GM19372 (cell line): Measurements from ENCODE around the gene TIMM9.
"Not testable (repeated sequence)": the region's sequence is repeated elsewhere in the genome, so short reads cannot be mapped to it uniquely, and the experiment has no call there.

Experiments
- ATAC-seq: cut with Tn5 transposase; IDR thresholded peaks from one replicate; pipeline ENCODE4 v1.9.1; 2021; ENCODE audit warnings: mild to moderate bottlenecking, low read depth, moderate library complexity; ENCODE audit not compliant: unreplicated experiment

Gene TIMM9

DNA sequence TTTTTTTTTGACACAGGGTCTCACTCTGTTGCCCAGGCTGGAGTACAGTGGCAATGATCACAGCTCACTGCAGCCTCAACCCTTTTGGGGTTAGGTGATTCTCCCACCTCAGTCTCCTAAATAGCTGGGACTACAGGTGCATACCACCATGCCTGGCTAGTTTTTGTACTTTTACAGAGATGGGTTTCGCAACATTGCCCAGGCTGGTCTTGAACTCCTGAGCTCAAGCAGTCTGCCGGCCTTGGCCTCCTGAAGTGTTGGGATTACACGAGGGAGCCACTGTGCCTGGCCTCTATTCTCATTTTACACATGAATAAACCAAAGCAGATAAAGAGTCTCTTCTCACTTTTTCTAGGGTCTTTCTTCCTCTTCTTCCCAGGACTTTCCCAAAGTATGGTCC is 28.4 kb downstream of the TIMM9 start:
- ATAC-seq = no peak

DNA sequence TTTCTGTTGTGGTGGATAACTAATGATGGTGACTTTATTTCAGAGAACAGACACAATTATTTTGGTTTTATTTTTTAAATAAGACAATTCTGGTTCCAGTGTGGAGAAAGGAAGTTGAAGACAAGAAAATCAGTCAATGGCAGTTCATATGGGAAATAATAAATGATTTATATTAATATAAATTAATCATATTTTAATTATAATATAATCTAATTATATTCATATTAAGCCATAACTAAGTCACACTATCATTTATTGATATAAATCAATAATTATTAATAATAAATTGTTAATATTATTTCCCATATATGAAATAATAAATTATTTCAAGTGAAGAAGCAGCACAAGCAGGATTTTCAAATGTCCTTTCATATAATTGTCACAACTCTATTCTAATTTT is 28.8 kb downstream of the TIMM9 start:
- ATAC-seq = no peak

DNA sequence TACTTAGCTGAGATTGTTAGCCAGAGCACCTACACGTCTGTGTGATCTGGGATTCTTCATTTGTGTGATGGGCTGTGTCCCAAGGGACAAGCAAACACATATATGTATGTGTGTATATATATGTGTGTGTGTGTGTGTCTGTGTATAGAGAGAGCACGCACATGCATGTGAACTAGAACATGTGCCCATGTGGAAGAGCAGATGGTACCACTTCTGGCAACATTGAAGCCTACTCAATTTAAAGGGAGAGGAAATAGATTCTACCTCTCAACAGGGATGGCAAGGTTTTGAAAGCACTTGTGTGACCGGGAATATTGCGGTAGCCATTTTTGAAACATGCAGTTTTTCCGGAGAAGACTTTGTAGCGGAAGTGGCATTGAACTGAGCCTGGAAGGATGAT is 30.2 kb downstream of the TIMM9 start:
- no peak for ATAC-seq

DNA sequence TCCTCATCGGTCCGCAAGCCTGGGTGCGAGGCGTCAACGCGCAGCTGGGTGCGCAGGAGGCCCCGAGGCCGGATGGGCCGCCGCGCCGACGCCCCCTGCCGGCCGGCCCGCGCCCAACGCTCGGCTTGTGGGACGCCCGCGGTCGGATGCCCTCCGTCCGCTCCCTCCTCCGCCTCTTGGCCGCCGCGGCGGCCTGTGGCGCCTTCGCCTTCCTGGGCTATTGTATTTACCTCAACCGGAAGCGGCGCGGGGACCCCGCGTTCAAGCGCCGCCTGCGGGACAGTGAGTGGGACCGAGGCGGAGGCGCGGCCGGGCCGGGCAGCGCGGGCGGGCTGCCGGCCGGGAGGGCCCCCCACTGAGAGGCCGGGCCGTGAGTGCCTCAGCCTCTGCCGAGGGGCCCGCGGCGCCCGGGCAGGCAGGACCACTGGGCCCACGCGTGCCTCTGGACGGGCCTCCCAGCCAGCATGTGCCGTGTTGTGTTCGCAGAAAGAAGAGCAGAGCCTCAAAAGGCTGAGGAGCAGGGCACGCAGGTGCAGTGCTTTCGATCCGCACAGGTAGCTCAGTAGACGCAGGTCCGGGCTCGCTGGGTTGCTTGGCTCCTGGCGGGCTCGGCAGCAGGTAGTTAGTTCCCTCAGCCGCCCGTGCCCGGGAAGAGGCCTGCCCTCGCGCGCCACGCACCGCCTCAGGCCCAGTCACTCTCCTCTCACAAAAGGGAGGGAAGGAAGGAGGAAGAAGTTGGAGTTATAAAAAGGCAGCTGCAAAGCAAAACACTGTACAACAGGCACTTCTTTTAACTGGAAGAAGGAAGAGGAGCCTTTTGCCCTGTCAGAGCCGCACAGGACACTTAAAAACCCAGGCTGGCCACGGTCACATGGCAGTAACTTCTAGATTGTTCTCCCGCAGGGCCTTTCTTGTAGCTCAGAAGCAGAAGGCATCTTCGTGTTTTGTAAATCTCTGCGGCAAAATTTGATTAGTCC is 31.2 kb downstream of the TIMM9 start, which contains the start of gene TOMM20L:
TSS of gene TOMM20L (plus strand) at position 119 of the 977 bp plus-strand sequence. CDS start at position 147, 28 bp downstream.
- ATAC-seq = peak; percentile 93

- ATAC-seq = no peak
Measured at GRCh38 chr14:58395562-58395811, 31.8 kb downstream of the TIMM9 start.

- ATAC-seq = no peak
Measured at GRCh38 chr14:58390830-58391229, 36.5 kb downstream of the TIMM9 start.

DNA sequence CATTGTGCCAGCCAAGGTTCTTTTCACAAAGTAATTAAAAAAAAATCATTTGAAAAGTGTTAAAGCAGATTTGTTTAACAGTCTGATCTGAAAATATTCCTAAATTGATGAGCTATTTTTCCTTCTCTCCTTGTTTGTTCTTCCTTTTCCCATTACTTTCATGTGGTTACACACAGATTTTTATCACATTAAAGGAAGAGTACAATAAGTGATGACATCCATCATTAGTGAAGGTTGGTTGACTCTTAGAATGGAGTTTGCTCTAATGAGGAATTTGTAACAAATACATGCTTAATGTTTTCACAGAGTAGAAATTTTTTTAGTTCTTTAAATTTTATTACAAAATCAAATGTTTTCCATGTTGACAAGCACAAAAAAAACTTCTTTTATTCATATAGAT is 50.5 kb downstream of the TIMM9 start:
- no peak for ATAC-seq

- ATAC-seq = no peak
Measured at GRCh38 chr14:58368956-58369355, 58.4 kb downstream of the TIMM9 start.

DNA sequence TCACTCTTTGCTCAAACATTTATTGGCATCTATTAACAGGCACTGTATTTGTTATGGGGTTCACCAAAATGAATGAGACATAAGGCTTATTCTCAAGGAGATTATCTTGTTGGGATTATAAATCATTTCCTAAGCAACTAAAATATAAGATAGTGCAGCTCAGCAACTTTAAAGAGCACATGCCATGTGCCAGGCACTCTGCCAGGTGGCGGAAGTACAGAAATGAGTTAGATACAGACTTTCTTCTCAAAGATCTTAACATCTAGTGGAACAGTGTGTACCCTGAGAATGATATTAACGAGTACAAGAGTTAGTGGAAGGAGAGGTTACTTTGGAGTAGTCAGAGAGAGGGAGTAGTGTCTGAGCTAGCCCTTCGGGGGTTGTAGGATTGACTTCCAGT is 60.0 kb downstream of the TIMM9 start:
- ATAC-seq = no peak

DNA sequence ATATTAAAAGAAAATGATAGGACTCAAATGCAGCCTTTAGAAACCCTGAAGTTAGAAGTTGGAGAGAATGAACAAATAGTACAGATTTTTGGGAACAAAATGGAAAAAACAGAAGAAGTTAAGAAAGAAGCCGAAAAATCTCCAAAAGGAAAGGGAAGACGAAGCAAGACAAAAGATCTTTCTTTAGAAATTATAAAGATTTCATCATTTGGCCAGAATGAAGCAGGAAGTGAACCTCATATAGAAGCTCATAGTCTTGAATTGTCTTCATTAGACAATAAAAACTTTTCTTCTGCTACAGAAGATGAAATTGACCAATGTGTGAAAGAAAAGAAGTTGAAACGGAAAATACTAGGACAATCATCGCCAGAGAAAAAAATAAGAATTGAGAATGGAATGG is 63.0 kb downstream of the TIMM9 start:
- ATAC-seq = no peak

- ATAC-seq = no peak
Measured at GRCh38 chr14:58362798-58363412, 64.4 kb downstream of the TIMM9 start.

DNA sequence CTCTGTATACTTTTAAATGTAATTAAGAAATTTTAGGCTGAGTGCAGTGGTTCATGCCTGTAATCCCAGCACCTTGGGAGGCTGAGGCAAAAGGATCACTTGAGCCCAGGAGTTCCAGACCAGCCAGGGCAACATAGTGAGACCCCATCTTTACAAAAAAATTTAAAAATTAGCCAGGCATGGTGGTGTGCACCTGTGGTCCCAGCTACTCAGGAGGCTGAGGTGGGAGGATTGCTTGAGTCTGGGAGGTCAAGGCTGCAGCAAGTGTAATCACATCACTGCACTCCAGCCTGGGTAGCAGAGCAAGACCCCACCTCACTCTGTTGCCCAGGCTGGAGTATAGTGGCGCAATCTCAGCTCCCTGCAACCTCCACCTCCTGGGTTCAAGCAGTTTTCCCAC is 65.1 kb downstream of the TIMM9 start:
- ATAC-seq = not testable (repeated sequence)
